Panc1 (cell line): Measurements from ENCODE around the gene KRT222. TPM values are rescaled to one million over a fixed set of nuclear protein-coding genes. Genes with fewer than 3 reads are reported as not detected.
A peak's percentile ranks its signal among the peaks of the same experiment; 100 is the strongest.

ENCODE experiments used
- ATAC-seq: fragments of 200-7000 bp; cut with Tn5 transposase; 2 replicates; pipeline ENCODE4 v1.9.1; 2020; ENCODE audit warnings: mild to moderate bottlenecking, moderate library complexity
- BruUV-seq: library from RNA; stranded (reverse); fragments of 400-500 nt; replicated peaks from 2 replicates; lab custom pipeline; 2021; lab: Mats Ljungman, UMichigan
- CTCF ChIA-PET: fragments of 300-600 bp; sonication (Branson Sonifier 250); formaldehyde crosslinking; loops from one replicate; lab custom pipeline; 2022; ENCODE audit warnings: antibody characterized with exemption; lab: Charles Lee
- POLR2A ChIA-PET: fragments of 300-600 bp; sonication (Branson Sonifier 250); formaldehyde crosslinking; loops from one replicate; lab custom pipeline; 2022; ENCODE audit warnings: antibody characterized with exemption; lab: Charles Lee
- DNase-seq: peaks from one replicate; pipeline ENCODE4 v3.0.0-alpha.2; 2010; ENCODE audit warnings: low read depth, low spot score
- H3K27ac ChIP-seq: 2 replicates; pipeline ENCODE4 v1.5.1; 2011; ENCODE audit warnings: mild to moderate bottlenecking, low read length, inconsistent platforms
- H3K27me3 ChIP-seq: fragments of 200-500 bp; sonication (Bioruptor generic); 2 replicates; pipeline ENCODE4 v1.6.0; 2014; ENCODE audit warnings: low read length, inconsistent platforms; ENCODE audit not compliant: control insufficient read depth, insufficient read depth
- H3K36me3 ChIP-seq: fragments of 200-500 bp; sonication (Bioruptor generic); 2 replicates; pipeline ENCODE4 v1.5.1; 2014; ENCODE audit warnings: inconsistent platforms, mild to moderate bottlenecking, low read length, moderate library complexity; ENCODE audit not compliant: control insufficient read depth, insufficient read depth
- H3K4me1 ChIP-seq: 2 replicates; pipeline ENCODE4 v1.5.1; 2011; ENCODE audit warnings: inconsistent platforms, mild to moderate bottlenecking, low read length, moderate library complexity; ENCODE audit not compliant: control insufficient read depth, insufficient read depth
- H3K4me3 ChIP-seq, 2 experiments: 2 replicates each; pipeline ENCODE4 v1.5.1; 2011 to 2012; ENCODE audit warnings: low read depth in 2 of 2, low read length in 2 of 2, mild to moderate bottlenecking in 2 of 2, inconsistent platforms in 1 of 2, moderate library complexity in 1 of 2
- H3K9me3 ChIP-seq: fragments of 200-500 bp; sonication (Bioruptor generic); 2 replicates; pipeline ENCODE4 v1.5.1; 2014; ENCODE audit warnings: low read depth, mild to moderate bottlenecking, inconsistent platforms, low read length, moderate library complexity; ENCODE audit not compliant: control insufficient read depth, insufficient read depth
- CTCF ChIP-seq: fragments of 450-650 bp; IDR thresholded peaks from 2 replicates; pipeline ENCODE4 v1.5.1; 2017; ENCODE audit warnings: mild to moderate bottlenecking
- POLR2AphosphoS5 ChIP-seq: IDR thresholded peaks from 2 replicates; pipeline ENCODE4 v1.6.1; 2012; ENCODE audit warnings: mild to moderate bottlenecking, low read depth, low read length, moderate library complexity
- REST ChIP-seq, 2 experiments: IDR thresholded peaks; 2 replicates each; pipeline ENCODE4 v1.6.1; 2011 to 2012; ENCODE audit warnings: low read depth in 2 of 2, control low read depth in 1 of 2, low read length in 1 of 2, mild to moderate bottlenecking in 1 of 2, moderate library complexity in 1 of 2; ENCODE audit not compliant: insufficient read depth in 1 of 2
- SIN3A ChIP-seq: IDR thresholded peaks from 2 replicates; pipeline ENCODE4 v1.6.1; 2012; ENCODE audit warnings: low read depth, mild to moderate bottlenecking, low read length, moderate library complexity, borderline replicate concordance; ENCODE audit not compliant: insufficient read depth
- TCF7L2 ChIP-seq: IDR thresholded peaks from 2 replicates; pipeline ENCODE4 v1.6.1; 2011; ENCODE audit warnings: mild to moderate bottlenecking, low read depth, low read length, inconsistent platforms
- in situ Hi-C: cut with HindIII; loops from 2 replicates; pipeline ENCODE4 v1.10.0; 2016; ENCODE audit warnings: low sequenced_read_pairs, low pct_unique_long_range_greater_than_20kb
- intact Hi-C: fragments of 100-400 bp; cut with micrococcal nuclease; formaldehyde crosslinking; loops from one replicate; pipeline ENCODE4 v1.10.0; 2022; ENCODE audit not compliant: unreplicated experiment
- total RNA-seq: library from RNA; stranded (reverse); gene quantifications from one replicate; pipeline ENCODE4 v1.2.1, GENCODE V29; 2021; ENCODE audit not compliant: unreplicated experiment

KRT222 gene
- total RNA-seq, 1 experiment from 2014 or later, result not detected

GRCh38 chr17:40647624-40648383, 17.2 kb downstream of the KRT222 start, which contains the start of gene SMARCE1:
Gene SMARCE1, minus strand, starts transcription at chr17:40647818. Its CDS starts 2,016 bp downstream, at chr17:40645802.
- Histone ChIP-seq H3K36me3 (peaks cover 28% of the 10 kb centered on the region), H3K9me3 (no peaks in the 10 kb centered on the region), H3K27ac (peak within 1 kb of the TSS; percentile 97), H3K4me1 (peaks cover 18% of the 10 kb centered on the region), H3K4me3 (peak within 1 kb of the TSS; percentile 68 to 98), H3K27me3 (no peaks in the 10 kb centered on the region)
- TF ChIP-seq REST (IDR thresholded peaks at IDR 0.05; ENCODE audit: insufficient read depth in 1 of 2, low read depth in 2 of 2, low read length in 1 of 2) (no peak), POLR2AphosphoS5 (peak; percentile 19; the same call in 1 of the 2 replicates), SIN3A (0 out of 2 replicates have a peak, but pooled peaks have one; percentile 74), TCF7L2 (peak; percentile 61)
- intact Hi-C loops (no loop called here), in situ Hi-C loops (no loop called here)
- DNase-seq (no peak), ATAC-seq (peak; percentile 90)
- ChIA-PET POLR2A (interaction anchor here (0.6 to 0.7 kb wide), 2 partner anchors 61 to 72 kb away, joined by 3 to 4 read pairs; no protein-coding TSS in a partner anchor), CTCF (no interaction called here)
- BruUV-seq, result no TSS peak

- H3K27me3 ChIP-seq, result no peaks in the 10 kb centered on the region
- no peak for TF ChIP-seq POLR2AphosphoS5
- TF ChIP-seq SIN3A, result no peak
- no peak for TF ChIP-seq TCF7L2
- TF ChIP-seq REST (IDR thresholded peaks at IDR 0.05; ENCODE audit: insufficient read depth in 1 of 2, low read depth in 2 of 2, low read length in 1 of 2), result no peak
- no peak for TF ChIP-seq CTCF
- no peak for DNase-seq
- in situ Hi-C loops, result no loop called here
- CTCF ChIA-PET, result no interaction called here
- POLR2A ChIA-PET, result interaction anchor here (0.6 to 0.7 kb wide), 3 partner anchors 60 to 1042 kb away, joined by 3 to 4 read pairs (median 3); partner anchors contain the start of gene EIF1
- peak overlapping the region; percentile 97 for H3K27ac ChIP-seq
- H3K4me1 ChIP-seq, result peaks cover 18% of the 10 kb centered on the region
- BruUV-seq, result TSS peak; percentile 62
- intact Hi-C loops, result no loop called here
- peaks cover 36% of the 10 kb centered on the region for H3K36me3 ChIP-seq
- peak; percentile 75 for ATAC-seq
- H3K4me3 ChIP-seq, result peak overlapping the region; percentile 68 to 98
- no peaks in the 10 kb centered on the region for H3K9me3 ChIP-seq
These were observed 18.0 kb downstream of the KRT222 start for GRCh38 chr17:40646791-40647623.
